IMR-90 (cell line): ENCODE data around the gene KLK10. TPM values are rescaled to one million over a fixed set of nuclear protein-coding genes. Genes with fewer than 3 reads are reported as not detected.

Experiments used
- ATAC-seq: fragments of 200-7000 bp; cut with Tn5 transposase; 2 replicates; pipeline ENCODE4 v1.9.1; 2020; ENCODE audit warnings: low read depth, mild to moderate bottlenecking, moderate library complexity
- BruUV-seq: library from RNA; stranded (reverse); fragments of 400-500 nt; replicated peaks from 2 replicates; lab custom pipeline; 2021; lab: Mats Ljungman, UMichigan
- CTCF ChIA-PET: fragments of 300-600 bp; formaldehyde crosslinking; extraction: SDS; loops from one replicate; lab custom pipeline; 2021; ENCODE audit warnings: antibody characterized with exemption; lab: Yijun Ruan, JAX
- POLR2A ChIA-PET: fragments of 300-600 bp; sonication (Branson Sonifier 250); formaldehyde crosslinking; loops from one replicate; lab custom pipeline; 2022; ENCODE audit warnings: antibody characterized with exemption; ENCODE audit not compliant: unreplicated experiment; lab: Charles Lee
- DNase-seq: peaks from one replicate; pipeline ENCODE4 v3.0.0; 2013
- H2AFZ ChIP-seq: replicated peaks from 2 replicates; pipeline ENCODE3; 2013; ENCODE audit warnings: low read length, mild to moderate bottlenecking; ENCODE audit not compliant: poor library complexity
- H2AK5ac ChIP-seq: 2 replicates; pipeline ENCODE4 v1.6.1; 2013; ENCODE audit warnings: low read depth, low read length, inconsistent platforms
- H2AK9ac ChIP-seq: replicated peaks from 2 replicates; pipeline ENCODE3; 2013; ENCODE audit warnings: mild to moderate bottlenecking, low read depth, low read length, moderate library complexity; ENCODE audit not compliant: poor library complexity
- H2BK120ac ChIP-seq: 2 replicates; pipeline ENCODE4 v1.6.1; 2013; ENCODE audit warnings: low read depth, low read length, inconsistent platforms
- H2BK15ac ChIP-seq: 3 replicates; pipeline ENCODE4 v1.6.1; 2013; ENCODE audit warnings: low read depth, low read length, inconsistent platforms
- H2BK20ac ChIP-seq: 2 replicates; pipeline ENCODE4 v1.6.1; 2013; ENCODE audit warnings: low read depth, mild to moderate bottlenecking, inconsistent platforms, low read length, moderate library complexity
- H2BK5ac ChIP-seq: 2 replicates; pipeline ENCODE4 v1.6.1; 2013; ENCODE audit warnings: mild to moderate bottlenecking, low read depth, low read length, inconsistent platforms; ENCODE audit not compliant: poor library complexity, severe bottlenecking
- H3K14ac ChIP-seq: replicated peaks from 2 replicates; pipeline ENCODE4 v1.6.1; 2013; ENCODE audit warnings: low read depth, low read length, inconsistent platforms
- H3K18ac ChIP-seq: 2 replicates; pipeline ENCODE4 v1.6.1; 2013; ENCODE audit warnings: low read depth, low read length, control low read depth
- H3K23ac ChIP-seq: 2 replicates; pipeline ENCODE4 v1.6.1; 2013; ENCODE audit warnings: low read depth, low read length, inconsistent platforms
- H3K27ac ChIP-seq: 2 replicates; pipeline ENCODE4 v1.5.1; 2013; ENCODE audit warnings: mild to moderate bottlenecking, control low read depth, low read length; ENCODE audit not compliant: insufficient read depth
- H3K27me3 ChIP-seq: 2 replicates; pipeline ENCODE4 v1.6.1; 2013; ENCODE audit warnings: low read length; ENCODE audit not compliant: control insufficient read depth, insufficient read depth
- H3K36me3 ChIP-seq: 2 replicates; pipeline ENCODE4 v1.6.1; 2013; ENCODE audit warnings: low read length, mixed read lengths; ENCODE audit not compliant: control insufficient read depth, insufficient read depth
- H3K4ac ChIP-seq: 2 replicates; pipeline ENCODE4 v1.6.1; 2013; ENCODE audit warnings: low read depth, low read length, inconsistent platforms
- H3K4me1 ChIP-seq: 2 replicates; pipeline ENCODE4 v1.6.1; 2013; ENCODE audit warnings: low read length, mixed read lengths; ENCODE audit not compliant: control insufficient read depth, insufficient read depth
- H3K4me2 ChIP-seq: 2 replicates; pipeline ENCODE4 v1.6.1; 2013; ENCODE audit warnings: low read depth, mild to moderate bottlenecking, control low read depth, low read length, moderate library complexity
- H3K4me3 ChIP-seq: 2 replicates; pipeline ENCODE4 v1.5.1; 2013; ENCODE audit warnings: low read depth, mild to moderate bottlenecking, control low read depth, low read length, moderate library complexity; ENCODE audit not compliant: insufficient read depth
- H3K56ac ChIP-seq: 2 replicates; pipeline ENCODE4 v1.6.1; 2013; ENCODE audit warnings: low read length, inconsistent platforms; ENCODE audit not compliant: insufficient read depth; ENCODE audit errors: extremely low read depth
- H3K79me1 ChIP-seq, 2 experiments: 2 replicates each; pipeline ENCODE4 v1.6.1; 2013; ENCODE audit warnings: low read length in 2 of 2, inconsistent platforms in 1 of 2, low read depth in 1 of 2
- H3K9ac ChIP-seq: 2 replicates; pipeline ENCODE4 v1.6.1; 2013; ENCODE audit warnings: low read depth, low read length, control low read depth
- H3K9me1 ChIP-seq: 2 replicates; pipeline ENCODE4 v1.6.1; 2013; ENCODE audit warnings: low read length, inconsistent platforms; ENCODE audit not compliant: insufficient read depth
- H3K9me3 ChIP-seq: 2 replicates; pipeline ENCODE4 v1.6.1; 2013; ENCODE audit warnings: low read length; ENCODE audit not compliant: control insufficient read depth, insufficient read depth
- H4K20me1 ChIP-seq: 2 replicates; pipeline ENCODE4 v1.6.1; 2013; ENCODE audit warnings: low read length, inconsistent platforms; ENCODE audit not compliant: insufficient read depth
- H4K5ac ChIP-seq: 2 replicates; pipeline ENCODE4 v1.6.1; 2013; ENCODE audit warnings: mild to moderate bottlenecking, low read depth, low read length, control low read depth
- H4K8ac ChIP-seq, 2 experiments: 2 replicates each; pipeline ENCODE4 v1.6.1; 2013; ENCODE audit warnings: low read depth in 2 of 2, low read length in 2 of 2, control low read depth in 1 of 2, inconsistent platforms in 1 of 2
- H4K91ac ChIP-seq: 2 replicates; pipeline ENCODE4 v1.6.1; 2013; ENCODE audit warnings: low read depth, low read length, inconsistent platforms; ENCODE audit not compliant: insufficient read depth
- BHLHE40 ChIP-seq: fragments of 150-350 bp; IDR thresholded peaks from 2 replicates; pipeline ENCODE4 v1.6.1; 2016; ENCODE audit warnings: mild to moderate bottlenecking, low read depth, low read length
- CEBPB ChIP-seq: IDR thresholded peaks from 2 replicates; pipeline ENCODE4 v1.6.1; 2012; ENCODE audit warnings: low read depth, low read length, improper control_type of control experiment
- CHD1 ChIP-seq: IDR thresholded peaks from 2 replicates; pipeline ENCODE4 v1.6.1; 2012; ENCODE audit warnings: low read depth, low read length, improper control_type of control experiment
- CTCF ChIP-seq: conservative IDR thresholded peaks from 2 replicates; pipeline ENCODE4 v1.5.1; 2012; ENCODE audit warnings: mild to moderate bottlenecking, low read depth, low read length, improper control_type of control experiment
- ELK1 ChIP-seq: fragments of 150-350 bp; IDR thresholded peaks from 2 replicates; pipeline ENCODE4 v1.6.1; 2016; ENCODE audit warnings: low read depth, mild to moderate bottlenecking, low read length, moderate library complexity, borderline replicate concordance
- FOS ChIP-seq: fragments of 150-350 bp; IDR thresholded peaks from 2 replicates; pipeline ENCODE4 v1.6.1; 2016; ENCODE audit warnings: low read depth, low read length
- MAFK ChIP-seq: IDR thresholded peaks from 2 replicates; pipeline ENCODE4 v1.6.1; 2012; ENCODE audit warnings: low read depth, low read length, improper control_type of control experiment
- MAZ ChIP-seq: IDR thresholded peaks from 2 replicates; pipeline ENCODE4 v1.6.1; 2012; ENCODE audit warnings: low read depth, mild to moderate bottlenecking, low read length, improper control_type of control experiment, moderate library complexity, borderline replicate concordance
- MXI1 ChIP-seq: IDR thresholded peaks from 2 replicates; pipeline ENCODE4 v1.6.1; 2012; ENCODE audit warnings: low read depth, mild to moderate bottlenecking, low read length, moderate library complexity, borderline replicate concordance
- NFE2L2 ChIP-seq: fragments of 150-350 bp; IDR thresholded peaks from 2 replicates; pipeline ENCODE4 v1.6.1; 2016; ENCODE audit warnings: low read depth, mild to moderate bottlenecking, low read length
- POLR2A ChIP-seq: IDR thresholded peaks from 2 replicates; pipeline ENCODE4 v1.6.1; 2012; ENCODE audit warnings: mild to moderate bottlenecking, low read depth, low read length
- RAD21 ChIP-seq: IDR thresholded peaks from 2 replicates; pipeline ENCODE4 v1.6.1; 2012; ENCODE audit warnings: low read length, improper control_type of control experiment
- RCOR1 ChIP-seq: IDR thresholded peaks from 2 replicates; pipeline ENCODE4 v1.6.1; 2012; ENCODE audit warnings: mild to moderate bottlenecking, low read length, improper control_type of control experiment; ENCODE audit not compliant: insufficient replicate concordance
- RFX5 ChIP-seq: IDR thresholded peaks from 2 replicates; pipeline ENCODE4 v1.8.0; 2012; ENCODE audit warnings: low read depth, mild to moderate bottlenecking, low read length, moderate library complexity
- SMC3 ChIP-seq: fragments of 150-350 bp; IDR thresholded peaks from 2 replicates; pipeline ENCODE4 v1.6.1; 2016; ENCODE audit warnings: low read depth, mild to moderate bottlenecking, antibody characterized with exemption, low read length, moderate library complexity
- WGBS, 2 experiments: methylation state at CpG; one replicate each; pipeline versions ENCODE4 v1.1.5 to v1.1.7; 2013; ENCODE audit warnings: missing lambda C conversion rate in 2 of 2; ENCODE audit not compliant: insufficient read length in 1 of 2; ENCODE audit errors: extremely low coverage in 2 of 2; 5-methylcytosine and 5-hydroxymethylcytosine counted together
- dilution Hi-C: fragments of 300-500 bp; cut with HindIII; formaldehyde crosslinking; loops from one replicate; pipeline ENCODE4 v1.14.3; 2018; ENCODE audit warnings: low sequenced_read_pairs; ENCODE audit not compliant: unreplicated experiment
- in situ Hi-C: fragments of 300-500 bp; cut with MboI; formaldehyde crosslinking; loops from 3 replicates; pipeline ENCODE4 v1.14.3; 2019; ENCODE audit warnings: low sequenced_read_pairs, inconsistent platforms, mixed read lengths
- intact Hi-C: fragments of 100-400 bp; cut with micrococcal nuclease; formaldehyde crosslinking; loops from 2 replicates; pipeline ENCODE4 v1.10.0; 2022
- polyA plus RNA-seq, 3 experiments: library from polyadenylated mRNA; depleted of rRNA; stranded (reverse); fragments of >200 nt; gene quantifications; 2 replicates each; pipeline ENCODE4 v1.2.3, GENCODE V29; 2012; ENCODE audit warnings: low replicate concordance in 1 of 3
- total RNA-seq: library from RNA; depleted of rRNA; stranded (reverse); fragments of >200 nt; gene quantifications from 2 replicates; pipeline ENCODE4 v1.2.3, GENCODE V29; 2012

The KLK10 gene
- total and polyA plus RNA-seq, 2 of the 4 experiments (the other 2 are of a cell fraction), result not detected

GRCh38 chr19:50979758-50980157 lies 39.8 kb downstream of the KLK10 start:
- Histone ChIP-seq H4K20me1 (no peaks in the 10 kb centered on the region), H3K4me3 (no peak overlapping the region), H4K8ac (no peak overlapping the region), H2BK20ac (no peak overlapping the region), H3K56ac (no peak overlapping the region), H2AK5ac (no peak overlapping the region), H3K23ac (no peak overlapping the region), H2BK15ac (no peak overlapping the region), H3K79me1 (no peaks in the 10 kb centered on the region), H2AFZ (no peak overlapping the region), H3K18ac (no peak overlapping the region), H2BK5ac (no peak overlapping the region), H4K5ac (no peak overlapping the region), H3K9ac (no peak overlapping the region), H2AK9ac (no peak overlapping the region), H3K14ac (no peak overlapping the region), H3K27ac (no peak overlapping the region), H3K4me1 (no peaks in the 10 kb centered on the region), H3K9me3 (no peaks in the 10 kb centered on the region), H3K27me3 (no peaks in the 10 kb centered on the region), H3K4me2 (no peak overlapping the region), H3K36me3 (no peaks in the 10 kb centered on the region), H3K9me1 (no peaks in the 10 kb centered on the region), H3K4ac (no peak overlapping the region), H4K91ac (no peak overlapping the region), H2BK120ac (no peak overlapping the region)
- 0% methylated on average over 1 of the region's 8 CpGs; no CpG with 5 or more reads in 1 of the 2 experiments for WGBS, 2 experiments
- dilution Hi-C loops (no loop called here), in situ Hi-C loops (no loop called here), intact Hi-C loops (no loop called here)
- no TSS peak for BruUV-seq
- DNase-seq (no peak), ATAC-seq (no peak)
- ChIA-PET POLR2A (no interaction called here), CTCF (no interaction called here)
- TF ChIP-seq ELK1, result no peak
- TF ChIP-seq RCOR1, result no peak
- no peak for TF ChIP-seq BHLHE40
- TF ChIP-seq RAD21, result no peak
- no peak for TF ChIP-seq MAZ
- no peak for TF ChIP-seq CTCF
- no peak for TF ChIP-seq NFE2L2
- TF ChIP-seq RFX5, result no peak
- no peak for TF ChIP-seq POLR2A
- TF ChIP-seq CEBPB, result no peak
- no peak for TF ChIP-seq CHD1
- TF ChIP-seq FOS, result no peak
- no peak for TF ChIP-seq MAFK
- TF ChIP-seq SMC3, result no peak
- no peak for TF ChIP-seq MXI1
